ENCODE results near the gene TRIP10.

- TF ChIP-seq POLR2AphosphoS5 (IDR thresholded peaks at IDR 0.05) (no peak), EP300 (IDR thresholded peaks at IDR 0.05) (no peak)
These were observed 39.5 kb upstream of the TRIP10 start for GRCh38 chr19:6699935-6700334.
